Astrocyte (in vitro differentiated cells and primary cell): Measurements from ENCODE around the gene ANK3. TPM values are rescaled to one million over a fixed set of nuclear protein-coding genes. Genes with fewer than 3 reads are reported as not detected.

Experiments used
- DNase-seq: peaks from one replicate; pipeline ENCODE4 v3.0.0-alpha.2; 2010; ENCODE audit warnings: low read depth
- FAIRE-seq: peaks from 2 replicates; lab custom pipeline; 2011; peaks lifted over from hg19 to GRCh38; lab: Jason Lieb, UNC
- H2AFZ ChIP-seq: 2 replicates; pipeline ENCODE4 v1.6.0; 2012; ENCODE audit warnings: low read depth, low read length, inconsistent platforms
- H3K27ac ChIP-seq: 2 replicates; pipeline ENCODE4 v1.5.1; 2011; ENCODE audit warnings: low read depth, low read length, inconsistent platforms
- H3K27me3 ChIP-seq: 2 replicates; pipeline ENCODE4 v1.6.0; 2011; ENCODE audit warnings: low read length, inconsistent platforms; ENCODE audit not compliant: insufficient read depth
- H3K36me3 ChIP-seq: 2 replicates; pipeline ENCODE4 v1.5.1; 2011; ENCODE audit warnings: low read length, inconsistent platforms; ENCODE audit not compliant: insufficient read depth
- H3K4me1 ChIP-seq: 2 replicates; pipeline ENCODE4 v1.5.1; 2011; ENCODE audit warnings: low read length, inconsistent platforms; ENCODE audit not compliant: insufficient read depth
- H3K4me2 ChIP-seq: 2 replicates; pipeline ENCODE4 v1.6.0; 2012; ENCODE audit warnings: low read length, inconsistent platforms
- H3K4me3 ChIP-seq: 2 replicates; pipeline ENCODE4 v1.5.1; 2011; ENCODE audit warnings: low read depth, mild to moderate bottlenecking, low read length, inconsistent platforms; ENCODE audit not compliant: insufficient read depth
- H3K79me2 ChIP-seq: 2 replicates; pipeline ENCODE4 v1.6.0; 2012; ENCODE audit warnings: mild to moderate bottlenecking, low read length, inconsistent platforms; ENCODE audit not compliant: insufficient read depth
- H3K9ac ChIP-seq: 2 replicates; pipeline ENCODE4 v1.6.0; 2012; ENCODE audit warnings: mild to moderate bottlenecking, low read length, inconsistent platforms
- H3K9me3 ChIP-seq: 2 replicates; pipeline ENCODE4 v1.5.1; 2012; ENCODE audit warnings: low read depth, mild to moderate bottlenecking, low read length, inconsistent platforms; ENCODE audit not compliant: insufficient read depth
- H4K20me1 ChIP-seq: 2 replicates; pipeline ENCODE4 v1.6.0; 2012; ENCODE audit warnings: low read length, inconsistent platforms; ENCODE audit not compliant: insufficient read depth
- H3K27ac Mint-ChIP-seq: one replicate; pipeline ENCODE4 v1.8.0; 2021; ENCODE audit warnings: mild to moderate bottlenecking, mixed read lengths; ENCODE audit not compliant: unreplicated experiment
- H3K27me3 Mint-ChIP-seq: one replicate; pipeline ENCODE4 v1.8.0; 2021; ENCODE audit warnings: low read depth, mixed read lengths; ENCODE audit not compliant: unreplicated experiment
- H3K36me3 Mint-ChIP-seq: one replicate; pipeline ENCODE4 v1.8.0; 2021; ENCODE audit warnings: low read depth, mixed read lengths; ENCODE audit not compliant: unreplicated experiment
- H3K4me1 Mint-ChIP-seq: one replicate; pipeline ENCODE4 v1.8.0; 2021; ENCODE audit warnings: low read depth, mixed read lengths; ENCODE audit not compliant: unreplicated experiment
- H3K4me3 Mint-ChIP-seq: one replicate; pipeline ENCODE4 v1.8.0; 2021; ENCODE audit warnings: mild to moderate bottlenecking, moderate library complexity, mixed read lengths; ENCODE audit not compliant: unreplicated experiment
- H3K9me3 Mint-ChIP-seq: one replicate; pipeline ENCODE4 v1.8.0; 2021; ENCODE audit warnings: mild to moderate bottlenecking, mixed read lengths; ENCODE audit not compliant: unreplicated experiment
- EZH2 ChIP-seq: IDR thresholded peaks from 2 replicates; pipeline ENCODE4 v1.6.1; 2012; ENCODE audit warnings: mild to moderate bottlenecking, low read length, inconsistent platforms; ENCODE audit not compliant: insufficient read depth
- total RNA-seq: library from RNA; stranded (reverse); gene quantifications from 2 replicates; pipeline ENCODE4 v1.2.1, GENCODE V29; 2021
- TF ChIP-seq, protein P1 (sequence below): IDR thresholded peaks from 2 replicates; pipeline ENCODE4 v1.5.1; 2011; ENCODE audit warnings: low read depth, mild to moderate bottlenecking, inconsistent platforms, low read length, moderate library complexity; ENCODE audit not compliant: insufficient read depth

Gene ANK3
- total RNA-seq, 1 donor from 2014 or later = 21.1 TPM

GRCh38 chr10:60277656-60278055 lies 112.0 kb downstream of the ANK3 start:
- no peak for FAIRE-seq
- H3K27me3 Mint-ChIP-seq = no peaks in the 10 kb centered on the region
- peak overlapping the region; percentile 30 for H3K27ac Mint-ChIP-seq
- Histone ChIP-seq H3K27ac (no peak overlapping the region), H3K79me2 (no peaks in the 10 kb centered on the region), H2AFZ (no peak overlapping the region), H3K27me3 (no peaks in the 10 kb centered on the region), H3K36me3 (no peaks in the 10 kb centered on the region), H4K20me1 (no peaks in the 10 kb centered on the region), H3K9me3 (no peaks in the 10 kb centered on the region), H3K4me2 (no peak overlapping the region), H3K9ac (no peak overlapping the region), H3K4me1 (peaks cover 10% of the 10 kb centered on the region), H3K4me3 (no peak overlapping the region)
- no peaks in the 10 kb centered on the region for H3K9me3 Mint-ChIP-seq
- peaks cover 3% of the 10 kb centered on the region for H3K36me3 Mint-ChIP-seq
- H3K4me1 Mint-ChIP-seq = peaks cover 27% of the 10 kb centered on the region
- H3K4me3 Mint-ChIP-seq = no peak overlapping the region
- DNase-seq = no peak
- TF ChIP-seq EZH2 = no peak
- TF ChIP-seq, protein P1, sequence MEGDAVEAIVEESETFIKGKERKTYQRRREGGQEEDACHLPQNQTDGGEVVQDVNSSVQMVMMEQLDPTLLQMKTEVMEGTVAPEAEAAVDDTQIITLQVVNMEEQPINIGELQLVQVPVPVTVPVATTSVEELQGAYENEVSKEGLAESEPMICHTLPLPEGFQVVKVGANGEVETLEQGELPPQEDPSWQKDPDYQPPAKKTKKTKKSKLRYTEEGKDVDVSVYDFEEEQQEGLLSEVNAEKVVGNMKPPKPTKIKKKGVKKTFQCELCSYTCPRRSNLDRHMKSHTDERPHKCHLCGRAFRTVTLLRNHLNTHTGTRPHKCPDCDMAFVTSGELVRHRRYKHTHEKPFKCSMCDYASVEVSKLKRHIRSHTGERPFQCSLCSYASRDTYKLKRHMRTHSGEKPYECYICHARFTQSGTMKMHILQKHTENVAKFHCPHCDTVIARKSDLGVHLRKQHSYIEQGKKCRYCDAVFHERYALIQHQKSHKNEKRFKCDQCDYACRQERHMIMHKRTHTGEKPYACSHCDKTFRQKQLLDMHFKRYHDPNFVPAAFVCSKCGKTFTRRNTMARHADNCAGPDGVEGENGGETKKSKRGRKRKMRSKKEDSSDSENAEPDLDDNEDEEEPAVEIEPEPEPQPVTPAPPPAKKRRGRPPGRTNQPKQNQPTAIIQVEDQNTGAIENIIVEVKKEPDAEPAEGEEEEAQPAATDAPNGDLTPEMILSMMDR = no peak

DNA sequence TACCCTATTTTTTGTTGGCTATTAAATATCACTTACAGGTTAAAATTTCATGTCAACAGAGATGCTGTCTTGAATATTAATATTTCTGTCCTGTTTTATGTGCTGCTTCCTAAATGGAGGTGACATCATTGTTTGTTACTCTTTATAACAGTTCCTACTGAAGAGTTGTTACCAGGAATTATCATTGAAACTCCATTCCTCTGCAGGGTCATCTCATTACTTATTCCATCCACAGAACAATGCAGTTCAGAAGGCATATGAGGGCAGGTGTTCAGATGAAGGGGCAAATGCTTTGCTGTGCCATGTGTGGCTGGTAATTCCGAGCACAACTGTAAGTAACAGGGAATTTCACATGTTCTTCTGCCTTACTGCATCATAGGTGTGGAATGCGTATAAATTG lies 113.4 kb downstream of the ANK3 start:
- Histone ChIP-seq H2AFZ (no peak overlapping the region), H4K20me1 (no peaks in the 10 kb centered on the region), H3K9ac (no peak overlapping the region), H3K79me2 (no peaks in the 10 kb centered on the region), H3K4me1 (no peaks in the 10 kb centered on the region), H3K4me2 (no peak overlapping the region), H3K27me3 (no peaks in the 10 kb centered on the region), H3K9me3 (no peaks in the 10 kb centered on the region), H3K4me3 (no peak overlapping the region), H3K36me3 (no peaks in the 10 kb centered on the region), H3K27ac (no peak overlapping the region)
- Mint-ChIP-seq H3K27me3 (no peaks in the 10 kb centered on the region), H3K4me1 (peaks cover 13% of the 10 kb centered on the region), H3K27ac (no peak overlapping the region), H3K4me3 (no peak overlapping the region), H3K36me3 (peaks cover 3% of the 10 kb centered on the region), H3K9me3 (no peaks in the 10 kb centered on the region)
- no peak for TF ChIP-seq EZH2
- TF ChIP-seq, protein P1 = no peak
- DNase-seq (no peak), FAIRE-seq (no peak)

DNA sequence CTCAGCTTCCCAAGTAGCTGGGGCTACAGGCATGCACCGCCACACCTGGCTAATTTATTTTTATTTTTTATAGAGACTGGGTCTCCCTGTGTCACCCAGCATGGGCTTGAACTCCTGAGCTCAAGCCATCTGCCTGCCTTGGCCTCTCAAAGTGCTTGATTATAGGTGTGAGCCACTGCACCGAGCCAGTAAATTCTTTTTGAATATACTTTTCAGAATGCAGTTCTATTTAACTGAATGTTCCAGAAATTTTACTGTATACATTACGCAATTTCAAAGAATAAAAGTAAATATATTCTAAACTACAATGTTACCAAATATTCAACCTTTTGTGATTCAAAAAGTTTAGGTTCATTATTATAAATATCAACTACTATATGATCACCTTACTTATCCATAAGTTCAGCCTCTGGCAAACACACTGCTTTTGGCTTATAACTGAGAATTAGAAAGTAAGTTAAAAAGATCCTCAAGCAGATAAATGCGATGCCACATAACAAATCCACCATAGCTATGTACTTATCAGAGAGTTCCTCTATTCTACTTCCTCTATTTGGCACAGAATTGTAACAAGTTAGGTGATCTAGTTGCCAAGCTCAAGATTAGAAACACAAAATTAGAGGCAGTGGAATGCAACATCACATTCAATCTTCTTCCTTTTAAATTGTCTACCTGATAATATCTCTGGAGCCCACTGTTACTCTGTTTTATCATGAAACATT lies 118.2 kb downstream of the ANK3 start:
- Histone ChIP-seq H3K27me3 (no peaks in the 10 kb centered on the region), H3K79me2 (no peaks in the 10 kb centered on the region), H3K9ac (no peak overlapping the region), H2AFZ (no peak overlapping the region), H3K9me3 (no peaks in the 10 kb centered on the region), H3K4me3 (no peak overlapping the region), H3K4me1 (no peaks in the 10 kb centered on the region), H4K20me1 (no peaks in the 10 kb centered on the region), H3K27ac (no peak overlapping the region), H3K36me3 (no peaks in the 10 kb centered on the region), H3K4me2 (no peak overlapping the region)
- Mint-ChIP-seq H3K9me3 (no peaks in the 10 kb centered on the region), H3K36me3 (peaks cover 3% of the 10 kb centered on the region), H3K27ac (no peak overlapping the region), H3K27me3 (no peaks in the 10 kb centered on the region), H3K4me1 (no peaks in the 10 kb centered on the region), H3K4me3 (no peak overlapping the region)
- TF ChIP-seq EZH2 = no peak
- TF ChIP-seq, protein P1 = no peak
- DNase-seq (no peak), FAIRE-seq (no peak)
